ENCODE measurements around the gene WNT1. TPM values are rescaled to one million over a fixed set of nuclear protein-coding genes. Genes with fewer than 3 reads are reported as not detected.

The WNT1 gene
- total and polyA plus RNA-seq, 2 of the 4 experiments (the other 2 are of a cell fraction) = not detected

DNA sequence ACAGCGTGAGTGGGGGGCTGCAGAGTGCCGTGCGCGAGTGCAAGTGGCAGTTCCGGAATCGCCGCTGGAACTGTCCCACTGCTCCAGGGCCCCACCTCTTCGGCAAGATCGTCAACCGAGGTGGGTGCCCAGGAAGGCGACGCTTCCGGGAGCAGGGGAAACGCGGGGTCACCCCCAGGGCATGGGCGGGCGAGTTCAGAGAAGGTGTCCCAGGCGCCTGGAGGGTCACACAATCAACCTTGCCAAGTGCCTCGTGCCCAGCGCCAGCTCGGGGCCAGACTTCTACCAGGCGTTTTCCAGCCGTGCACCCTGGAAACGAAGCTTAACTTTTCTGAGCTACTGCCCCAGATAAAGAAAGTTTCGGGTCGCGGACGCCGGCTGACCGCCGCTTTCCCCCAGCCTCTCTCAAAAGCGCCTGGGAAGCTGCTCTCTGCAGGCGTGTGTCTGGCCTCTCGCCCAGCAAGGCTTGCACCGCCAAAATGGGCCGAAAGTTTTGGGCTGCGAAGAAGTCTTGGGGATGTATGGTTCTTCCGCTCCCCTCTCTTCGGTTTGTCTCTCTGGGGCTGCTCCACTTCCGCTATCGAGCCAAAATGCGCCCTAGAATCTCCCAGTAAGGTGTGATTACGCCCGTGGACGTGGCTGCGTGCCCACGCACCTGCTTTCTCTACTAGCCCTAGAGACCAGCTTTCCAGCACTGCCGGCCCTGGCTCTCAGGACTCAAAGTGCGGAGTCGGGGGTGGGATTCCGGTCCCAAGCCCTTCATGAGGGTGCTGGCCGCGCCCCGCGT lies 1.7 kb downstream of the WNT1 start:
- BruUV-seq (replicated peaks) = no TSS peak
- no peaks in the 10 kb centered on the region for H3K79me1 ChIP-seq (ENCODE audit: low read depth in 1 of 2, low read length in 2 of 2)
- H2BK120ac ChIP-seq (ENCODE audit: low read depth, low read length) = no peak overlapping the region
- no peak overlapping the region for H2AK9ac ChIP-seq (replicated peaks; ENCODE audit: low read depth, low read length, poor library complexity)
- peaks cover 85% of the 10 kb centered on the region for H3K27me3 ChIP-seq (ENCODE audit: control insufficient read depth, insufficient read depth, low read length)
- intact Hi-C loops (cut with micrococcal nuclease) = no loop called here
- no peak overlapping the region for H4K91ac ChIP-seq (ENCODE audit: insufficient read depth, low read depth, low read length)
- no peak overlapping the region for H4K8ac ChIP-seq (ENCODE audit: low read depth in 2 of 2, low read length in 2 of 2)
- H3K4me3 ChIP-seq (ENCODE audit: insufficient read depth, low read depth, low read length) = no peak overlapping the region
- dilution Hi-C loops (cut with HindIII; ENCODE audit: low sequenced_read_pairs, unreplicated experiment) = no loop called here
- no peak overlapping the region for H3K56ac ChIP-seq (ENCODE audit: extremely low read depth, insufficient read depth, low read length)
- H2BK15ac ChIP-seq (ENCODE audit: low read depth, low read length) = no peak overlapping the region
- POLR2A ChIA-PET (ENCODE audit: unreplicated experiment) = no interaction called here
- no peak overlapping the region for H4K5ac ChIP-seq (ENCODE audit: low read depth, low read length)
- H3K9ac ChIP-seq (ENCODE audit: low read depth, low read length) = no peak overlapping the region
- H3K14ac ChIP-seq (replicated peaks; ENCODE audit: low read depth, low read length) = no peak overlapping the region
- in situ Hi-C loops (cut with MboI; ENCODE audit: low sequenced_read_pairs) = no loop called here
- H3K4me1 ChIP-seq (ENCODE audit: control insufficient read depth, insufficient read depth, low read length) = peaks cover 3% of the 10 kb centered on the region; the same call in 1 of the 2 replicates
- H3K4ac ChIP-seq (ENCODE audit: low read depth, low read length) = no peak overlapping the region
- DNase-seq (no peak), ATAC-seq (ENCODE audit: low read depth) (no peak)
- CTCF ChIA-PET = interaction anchor here (1.2 to 1.7 kb wide), 2 partner anchors 8 to 89 kb away, joined by 3 to 7 read pairs; no protein-coding TSS in a partner anchor
- no peak for TF ChIP-seq CEBPB (IDR thresholded peaks at IDR 0.05; ENCODE audit: low read depth, low read length)
- TF ChIP-seq BHLHE40 (IDR thresholded peaks at IDR 0.05; ENCODE audit: low read depth, low read length) = no peak
- TF ChIP-seq CTCF (conservative IDR thresholded peaks at IDR 0.05; ENCODE audit: low read depth, low read length) = no peak
- TF ChIP-seq ELK1 (IDR thresholded peaks at IDR 0.05; ENCODE audit: borderline replicate concordance, low read depth, low read length) = no peak
- TF ChIP-seq RAD21 (IDR thresholded peaks at IDR 0.05; ENCODE audit: low read length) = no peak
- H3K36me3 ChIP-seq (ENCODE audit: control insufficient read depth, insufficient read depth, low read length) = no peaks in the 10 kb centered on the region
- H3K9me3 ChIP-seq (ENCODE audit: control insufficient read depth, insufficient read depth, low read length) = no peaks in the 10 kb centered on the region
- H3K27ac ChIP-seq (ENCODE audit: insufficient read depth, low read length) = no peak overlapping the region
- peaks cover 16% of the 10 kb centered on the region; the same call in 1 of the 2 replicates for H4K20me1 ChIP-seq (ENCODE audit: insufficient read depth, low read length)
- H2BK20ac ChIP-seq (ENCODE audit: low read depth, low read length) = no peak overlapping the region
- no peak overlapping the region for H2AK5ac ChIP-seq (ENCODE audit: low read depth, low read length)
- WGBS, 2 experiments (ENCODE audit: extremely low coverage in 2 of 2, insufficient read length in 1 of 2) = 2% methylated on average over 28 of the region's 55 CpGs; no CpG with 5 or more reads in 1 of the 2 experiments
- H3K18ac ChIP-seq (ENCODE audit: low read depth, low read length) = no peak overlapping the region
- peaks cover 8% of the 10 kb centered on the region for H3K9me1 ChIP-seq (ENCODE audit: insufficient read depth, low read length)
- peak overlapping the region; percentile 60 for H3K4me2 ChIP-seq (ENCODE audit: low read depth, low read length)
- H3K23ac ChIP-seq (ENCODE audit: low read depth, low read length) = no peak overlapping the region
- H2BK5ac ChIP-seq (ENCODE audit: low read depth, low read length, poor library complexity, severe bottlenecking) = no peak overlapping the region
- peak overlapping the region; percentile 34 for H2AFZ ChIP-seq (replicated peaks; ENCODE audit: low read length, poor library complexity)

Data from IMR-90 (cell line).